Inferior parietal cortex (tissue), 1 donor: Measurements from ENCODE around the gene RNF126.

Experiments
- DNase-seq: peaks from one replicate; pipeline ENCODE4 v3.0.0-alpha.2; 2016; ENCODE audit errors: extremely low spot score

Gene RNF126

GRCh38 chr19:663682-664117 lies 686 bp upstream of the RNF126 start:
- no peak for DNase-seq

DNA sequence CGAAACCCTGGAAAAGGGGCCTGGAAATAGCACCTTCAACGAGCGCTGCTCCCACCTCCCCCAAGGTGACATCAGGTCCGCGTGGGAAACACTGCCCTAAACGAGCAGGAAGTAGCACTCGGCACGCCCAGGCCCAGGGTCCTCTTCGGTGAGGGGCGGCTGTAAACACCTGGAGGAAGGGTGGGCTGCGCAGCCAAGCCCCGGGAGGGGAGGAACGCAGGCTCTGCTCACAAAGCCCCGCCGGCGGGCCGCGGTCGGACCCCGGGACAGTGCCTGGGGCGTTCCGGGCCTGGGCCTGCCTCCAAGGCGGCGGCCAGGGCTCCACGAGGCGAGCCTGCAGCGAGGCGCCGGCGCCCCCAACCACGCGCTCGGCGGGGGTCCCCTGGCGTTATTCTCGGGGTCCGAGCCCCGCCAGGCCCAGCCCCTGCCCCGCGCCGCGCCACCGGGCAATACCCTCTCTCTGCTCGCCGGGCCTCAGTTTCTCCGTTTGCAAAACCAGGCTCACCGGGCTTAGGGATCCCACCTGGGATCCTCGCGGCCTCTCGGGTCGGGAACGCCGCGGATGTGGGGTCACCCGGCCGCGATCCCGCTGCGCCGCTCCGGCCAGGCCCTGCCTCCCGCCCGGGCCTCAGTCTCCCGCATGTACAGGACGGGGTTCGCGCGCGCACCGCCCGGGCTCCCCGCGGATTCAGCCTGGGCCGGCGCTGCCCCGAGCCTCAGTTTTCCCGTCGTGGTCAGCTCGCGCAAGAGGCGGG lies 630 bp downstream of the RNF126 start:
- no peak for DNase-seq

- no peak for DNase-seq
These were observed 1.4 kb downstream of the RNF126 start for GRCh38 chr19:661427-662196.

GRCh38 chr19:660793-661426 lies 2.1 kb downstream of the RNF126 start:
- DNase-seq, result no peak

- DNase-seq, result no peak
These were observed 3.8 kb downstream of the RNF126 start for GRCh38 chr19:658916-659839.

- no peak for DNase-seq
These were observed 4.8 kb downstream of the RNF126 start for GRCh38 chr19:658059-658839.

GRCh38 chr19:657611-658010 lies 5.4 kb downstream of the RNF126 start:
- no peak for DNase-seq

GRCh38 chr19:656751-657559 lies 6.1 kb downstream of the RNF126 start:
- DNase-seq, result no peak

DNA sequence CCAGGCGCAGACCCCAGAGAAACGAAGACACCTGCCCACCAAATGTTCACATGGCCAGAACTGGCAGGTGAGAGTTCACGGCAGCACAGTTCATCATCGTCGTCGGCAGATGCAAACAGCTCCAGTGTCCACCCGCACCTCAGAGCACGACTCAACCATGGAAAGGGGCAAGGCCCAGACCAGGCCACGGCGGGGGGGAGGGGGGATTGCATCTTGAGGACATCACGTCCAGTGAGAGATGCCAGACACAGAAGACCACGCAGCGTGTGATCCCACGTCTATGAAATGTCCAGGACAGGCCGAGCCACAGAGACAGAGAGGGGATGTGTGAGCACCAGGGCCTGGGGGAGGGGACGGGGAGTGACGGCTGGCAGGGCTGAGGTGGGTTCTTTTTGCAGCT lies 7.3 kb downstream of the RNF126 start:
- DNase-seq, result no peak

GRCh38 chr19:653425-653824 lies 9.6 kb downstream of the RNF126 start:
- no peak for DNase-seq

DNA sequence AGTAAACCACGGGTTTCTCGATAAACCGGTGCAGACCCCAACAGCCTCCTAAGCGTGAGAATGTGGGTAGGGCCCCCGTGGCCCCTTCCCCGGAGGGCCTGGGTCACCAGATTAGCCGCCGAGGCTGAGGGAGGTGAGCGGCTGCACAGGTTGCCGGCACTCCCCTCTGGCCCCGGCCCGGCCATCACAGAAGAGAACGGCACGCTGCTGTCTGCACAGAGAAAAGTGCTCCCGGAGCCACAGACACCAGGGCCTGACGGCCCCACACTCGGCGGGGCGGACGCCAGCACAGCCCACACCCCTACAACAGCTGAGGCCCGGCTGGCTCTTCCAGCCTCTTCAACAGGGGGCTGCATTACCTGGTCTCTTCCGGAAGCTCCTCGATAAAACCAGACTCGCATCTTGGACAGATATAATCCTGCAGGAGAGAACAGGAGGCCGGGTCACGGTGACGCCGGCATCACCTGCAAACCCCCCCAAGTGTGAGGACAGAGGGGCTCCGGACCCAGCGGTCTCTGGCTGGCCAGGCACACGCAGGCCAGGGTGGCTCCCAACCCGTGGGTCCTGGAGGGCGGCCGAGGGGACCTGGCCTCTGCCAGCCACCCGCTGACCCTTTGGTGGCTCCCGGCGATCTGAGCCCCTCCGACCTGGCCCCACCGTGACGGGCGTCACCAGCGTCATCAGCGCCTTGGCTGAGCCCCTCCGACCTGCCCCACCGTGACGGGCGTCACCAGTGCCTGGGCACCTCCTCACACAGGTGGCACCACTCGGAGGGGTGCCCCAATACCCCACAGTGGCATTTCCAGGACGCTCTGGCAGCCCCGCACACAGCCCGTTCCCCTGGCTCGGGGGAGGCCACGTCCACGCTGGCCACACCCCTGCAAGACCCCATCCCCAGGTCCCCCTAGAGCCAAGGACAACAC lies 10.3 kb downstream of the RNF126 start:
- DNase-seq, result no peak

- no peak for DNase-seq
These were observed 11.0 kb downstream of the RNF126 start for GRCh38 chr19:651991-652390.

DNA sequence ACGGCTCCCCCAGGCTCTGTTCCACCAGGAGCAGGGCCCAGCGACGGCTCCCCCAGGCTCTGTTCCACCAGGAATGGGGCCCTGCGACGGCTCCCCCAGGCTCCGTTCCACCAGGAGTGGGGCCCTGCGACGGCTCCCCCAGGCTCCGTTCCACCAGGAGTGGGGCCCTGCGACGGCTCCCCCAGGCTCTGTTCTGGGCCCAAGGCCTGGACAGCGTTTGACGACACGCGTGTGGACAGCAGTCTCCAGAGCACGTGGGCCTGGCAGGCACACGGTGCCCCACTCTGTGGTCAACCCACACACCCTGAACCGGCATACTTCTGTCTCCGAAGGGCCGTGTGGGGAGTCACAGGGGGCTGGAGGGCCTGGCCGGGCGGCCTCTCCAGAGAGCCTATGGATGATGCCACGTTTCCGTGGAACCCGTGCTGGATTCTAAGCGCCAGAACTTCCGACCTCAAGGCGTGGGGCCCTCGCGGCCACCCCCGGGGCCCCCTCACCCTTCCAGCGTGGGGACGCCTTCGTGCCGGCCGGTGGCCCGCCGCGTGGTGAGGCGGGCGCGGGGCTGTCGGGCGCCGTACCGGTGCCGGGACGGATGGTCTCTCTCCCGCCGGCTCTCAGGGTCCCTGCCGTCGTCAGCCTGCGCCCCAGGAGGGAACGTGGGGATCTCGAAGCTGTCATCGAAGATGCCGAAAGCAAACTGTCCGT lies 11.7 kb downstream of the RNF126 start:
- DNase-seq, result no peak

GRCh38 chr19:650121-650520 lies 12.9 kb downstream of the RNF126 start:
- DNase-seq, result no peak

DNA sequence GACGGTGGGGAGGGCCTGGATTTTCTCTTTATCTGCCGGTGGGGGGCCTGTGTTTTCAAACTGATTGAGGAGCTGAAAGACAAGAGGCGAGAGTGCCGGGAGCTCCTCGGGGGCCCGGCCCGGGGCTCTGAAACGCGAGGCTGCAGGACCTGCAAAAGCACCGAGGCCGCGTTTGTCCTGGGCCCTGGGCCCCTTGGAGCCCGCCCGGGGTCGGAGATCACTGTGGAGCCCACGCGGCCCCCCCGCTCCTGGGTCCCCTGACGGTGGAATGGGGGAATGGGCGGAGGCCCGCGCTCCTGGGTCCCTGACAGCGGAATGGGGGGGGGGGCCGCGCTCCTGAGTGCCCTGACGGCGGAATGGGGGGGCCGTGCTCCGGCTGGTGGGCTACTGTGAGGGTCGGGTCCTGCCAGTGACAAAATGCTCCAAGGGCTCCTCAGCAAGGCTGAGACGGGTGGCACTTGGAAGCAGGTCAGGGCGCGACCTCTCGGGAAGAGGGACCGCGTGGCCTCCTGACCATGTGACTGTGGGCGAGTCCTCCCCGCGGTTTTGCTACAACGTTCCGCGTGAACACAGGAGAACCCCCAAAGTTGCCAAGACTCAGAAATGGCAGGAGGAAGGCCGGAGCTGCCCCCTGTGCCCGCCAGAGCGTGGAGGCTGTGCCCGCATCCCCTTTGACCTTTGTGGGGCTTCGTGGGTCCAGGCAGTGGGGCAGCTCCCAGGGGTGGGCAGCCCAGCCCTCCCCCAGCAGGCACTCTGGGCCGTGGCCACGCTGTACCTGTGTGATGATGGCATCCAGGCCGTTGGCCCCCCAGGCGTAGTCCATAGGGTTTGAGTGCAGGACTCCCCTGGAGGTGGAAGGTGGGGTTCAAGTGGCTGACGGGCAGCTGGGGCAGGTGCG lies 13.9 kb downstream of the RNF126 start:
- DNase-seq, result no peak

GRCh38 chr19:648305-648704 lies 14.7 kb downstream of the RNF126 start:
- DNase-seq, result no peak

GRCh38 chr19:647566-648284 lies 15.3 kb downstream of the RNF126 start:
- no peak for DNase-seq
